Mucosa of rectum (tissue), 2 donors: ENCODE measurements around the gene CALCR.

Experiments
- H3K27ac ChIP-seq, 2 donors: one replicate each; pipeline ENCODE4 v1.7.0; 2013; ENCODE audit warnings: inconsistent platforms in 2 of 2, low read depth in 2 of 2, low read length in 2 of 2
- H3K27me3 ChIP-seq, 2 donors: one replicate each; pipeline ENCODE4 v1.7.0; 2013; ENCODE audit warnings: low read length in 2 of 2; ENCODE audit not compliant: control insufficient read depth in 2 of 2, insufficient read depth in 2 of 2
- H3K36me3 ChIP-seq, 2 donors: one replicate each; pipeline ENCODE4 v1.7.0; 2013; ENCODE audit warnings: low read length in 2 of 2; ENCODE audit not compliant: control insufficient read depth in 2 of 2, insufficient read depth in 2 of 2
- H3K4me1 ChIP-seq, 2 donors: one replicate each; pipeline ENCODE4 v1.7.0; 2013; ENCODE audit warnings: low read length in 2 of 2, mild to moderate bottlenecking in 1 of 2; ENCODE audit not compliant: control insufficient read depth in 2 of 2, insufficient read depth in 2 of 2
- H3K4me3 ChIP-seq, 2 donors: one replicate each; pipeline ENCODE4 v1.7.0; 2013; ENCODE audit warnings: low read length in 2 of 2
- H3K9ac ChIP-seq, 2 donors: one replicate each; pipeline ENCODE4 v1.7.0; 2013; ENCODE audit warnings: low read length in 2 of 2, low read depth in 1 of 2, mild to moderate bottlenecking in 1 of 2
- H3K9me3 ChIP-seq, 2 donors: one replicate each; pipeline ENCODE4 v1.7.0; 2013; ENCODE audit warnings: low read length in 2 of 2; ENCODE audit not compliant: control insufficient read depth in 2 of 2
- donor health status: healthy.
- donor health status: Normal muscosa, but diverticular disease.

Gene CALCR

DNA sequence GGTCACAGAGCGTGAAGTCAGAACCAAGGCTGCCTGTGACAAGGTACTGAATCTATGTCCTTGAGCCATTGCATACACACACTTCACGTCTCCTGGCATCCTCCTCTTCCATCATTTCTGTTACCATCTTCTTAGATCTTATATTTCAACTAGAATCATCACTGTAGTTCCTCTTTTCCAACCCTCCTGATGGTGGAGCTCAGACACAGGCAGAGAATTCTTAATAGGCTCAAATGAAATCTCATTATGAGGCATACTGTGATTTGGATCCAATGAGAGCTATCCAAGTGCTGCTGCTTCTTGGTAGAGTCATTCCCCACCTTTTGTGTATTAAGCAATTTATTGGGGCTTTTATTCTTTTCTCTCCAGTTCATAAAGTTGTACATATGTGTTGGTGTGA lies 113.2 kb downstream of the CALCR start:
- Histone ChIP-seq H3K9me3 (no peaks in the 10 kb centered on the region), H3K27me3 (no peaks in the 10 kb centered on the region), H3K4me1 (no peaks in the 10 kb centered on the region), H3K36me3 (no peaks in the 10 kb centered on the region), H3K4me3 (no peak overlapping the region), H3K9ac (no peak overlapping the region), H3K27ac (no peak overlapping the region)

DNA sequence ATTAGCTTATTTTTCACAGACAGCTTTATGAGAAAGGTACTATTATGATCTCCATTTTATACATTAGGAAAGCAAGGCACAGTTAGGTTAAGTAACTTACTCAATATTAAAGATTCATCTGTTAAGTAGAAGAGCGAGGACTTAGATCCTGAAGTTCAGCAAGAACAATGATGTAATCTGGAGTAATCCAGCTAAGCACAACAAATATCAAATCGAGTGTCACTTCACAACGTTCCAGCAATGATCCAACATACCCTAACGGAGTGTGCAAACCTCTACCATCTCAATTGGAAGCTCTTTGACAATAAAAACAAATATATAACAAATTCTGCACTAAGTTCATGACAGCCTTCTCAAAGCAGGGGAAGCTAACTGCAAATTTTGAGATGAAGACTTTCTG lies 121.3 kb downstream of the CALCR start:
- H3K27ac ChIP-seq: no peak overlapping the region
- H3K27me3 ChIP-seq: no peaks in the 10 kb centered on the region
- no peaks in the 10 kb centered on the region for H3K4me1 ChIP-seq
- H3K9ac ChIP-seq: no peak overlapping the region
- no peaks in the 10 kb centered on the region for H3K36me3 ChIP-seq
- H3K4me3 ChIP-seq: no peak overlapping the region
- H3K9me3 ChIP-seq: no peaks in the 10 kb centered on the region

DNA sequence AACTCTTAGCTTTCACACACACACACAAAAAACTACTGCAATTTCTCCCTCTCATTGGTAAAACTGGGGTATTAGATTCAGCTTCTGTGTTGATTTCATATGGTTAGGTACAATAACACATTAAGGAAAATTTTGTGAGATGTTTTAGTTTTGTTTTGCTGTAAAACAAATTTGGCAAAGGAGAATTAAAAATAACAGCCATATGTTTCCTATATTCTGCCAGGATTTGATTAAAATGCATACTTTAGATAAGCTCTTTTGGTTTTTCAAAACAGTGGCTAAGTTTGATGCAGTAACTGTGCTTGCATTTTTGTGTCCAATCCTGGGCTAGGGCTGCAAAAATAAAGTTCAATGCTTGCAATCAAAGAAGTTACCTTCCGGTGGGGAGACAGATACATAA lies 126.3 kb downstream of the CALCR start:
- Histone ChIP-seq H3K27ac (no peak overlapping the region), H3K27me3 (no peaks in the 10 kb centered on the region), H3K9me3 (no peaks in the 10 kb centered on the region), H3K4me3 (no peak overlapping the region), H3K9ac (no peak overlapping the region), H3K36me3 (no peaks in the 10 kb centered on the region), H3K4me1 (no peaks in the 10 kb centered on the region)

DNA sequence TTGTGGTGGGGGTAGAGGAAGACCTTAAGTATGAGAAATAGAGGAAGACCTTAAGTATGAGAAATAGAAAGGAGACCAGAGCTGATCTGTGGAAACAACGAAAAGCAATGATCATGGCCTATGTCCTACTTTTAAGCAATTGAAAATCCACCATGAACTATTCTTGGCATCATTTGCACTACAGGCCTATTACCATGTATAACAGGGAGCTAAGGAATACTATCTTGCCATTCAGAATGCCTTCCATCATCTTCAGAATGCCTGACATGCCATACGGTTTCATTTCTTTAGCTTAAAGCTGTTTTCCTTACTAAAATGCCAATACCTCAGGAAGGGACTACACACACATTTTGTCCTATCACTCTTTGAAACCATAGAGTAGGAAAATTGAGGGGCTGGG lies 127.0 kb downstream of the CALCR start:
- H3K4me3 ChIP-seq: no peak overlapping the region
- H3K27ac ChIP-seq: no peak overlapping the region
- no peaks in the 10 kb centered on the region for H3K4me1 ChIP-seq
- H3K9me3 ChIP-seq: no peaks in the 10 kb centered on the region
- H3K36me3 ChIP-seq: no peaks in the 10 kb centered on the region
- H3K9ac ChIP-seq: no peak overlapping the region
- H3K27me3 ChIP-seq: no peaks in the 10 kb centered on the region

DNA sequence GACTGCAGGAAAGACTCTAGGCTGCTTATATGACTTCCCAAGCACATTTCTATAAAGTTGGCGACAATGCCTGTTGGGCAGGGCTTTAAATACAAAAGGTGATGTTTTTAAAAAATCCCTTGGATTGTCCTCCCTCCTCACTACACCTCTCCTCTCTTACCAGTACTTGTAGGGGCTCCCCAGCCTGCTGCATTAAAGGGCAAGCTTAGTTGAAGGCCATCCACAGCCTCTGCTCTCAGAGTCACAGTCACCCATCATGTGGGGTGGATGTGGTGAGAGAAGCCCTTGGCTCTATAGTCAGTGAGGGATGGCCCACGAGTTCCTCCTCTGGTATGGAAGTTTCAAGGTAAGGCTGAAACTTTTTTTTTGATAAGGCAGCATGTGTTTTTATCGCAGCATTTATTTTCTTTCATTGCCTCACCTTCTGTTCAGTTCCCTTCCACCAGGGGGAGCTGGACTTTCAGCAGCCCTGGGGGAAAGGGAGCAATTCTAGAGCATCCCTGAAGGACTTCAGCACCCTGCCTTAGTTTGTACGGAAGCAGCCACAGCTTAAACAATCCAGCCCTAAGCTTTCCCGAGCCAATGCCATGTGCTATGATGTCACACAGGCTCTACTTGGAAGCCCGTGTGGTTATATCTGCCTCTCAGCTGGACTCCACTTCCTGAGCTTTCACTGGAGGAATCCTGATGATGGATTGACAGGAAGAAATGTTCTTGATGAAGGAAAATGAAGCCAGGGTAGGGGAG lies 131.9 kb downstream of the CALCR start:
- H3K27ac ChIP-seq: no peak overlapping the region
- no peak overlapping the region for H3K9ac ChIP-seq
- H3K4me3 ChIP-seq: no peak overlapping the region
- H3K36me3 ChIP-seq: no peaks in the 10 kb centered on the region
- H3K4me1 ChIP-seq: no peaks in the 10 kb centered on the region
- no peaks in the 10 kb centered on the region for H3K27me3 ChIP-seq
- H3K9me3 ChIP-seq: no peaks in the 10 kb centered on the region

DNA sequence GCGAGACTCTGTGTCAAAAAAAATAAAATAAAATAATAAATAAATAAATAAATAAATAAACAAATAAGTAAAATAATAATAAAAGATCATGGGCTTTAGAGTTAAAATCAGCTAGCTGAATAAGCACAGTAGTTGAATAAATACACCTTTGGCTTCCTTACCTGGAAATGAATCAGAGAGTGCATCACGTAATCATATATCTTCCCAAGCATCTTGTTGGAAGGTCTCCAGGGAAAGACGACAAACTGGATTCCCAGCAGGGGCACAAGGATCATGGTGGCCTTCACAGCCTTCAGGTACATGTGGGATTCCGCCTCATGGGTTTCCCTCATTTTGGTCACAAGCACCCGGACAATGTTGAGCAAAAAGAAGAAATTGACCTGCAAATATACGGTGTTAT lies 138.7 kb downstream of the CALCR start:
- H3K4me1 ChIP-seq: no peaks in the 10 kb centered on the region
- H3K4me3 ChIP-seq: no peak overlapping the region
- H3K9ac ChIP-seq: no peak overlapping the region
- H3K27ac ChIP-seq: no peak overlapping the region
- no peaks in the 10 kb centered on the region for H3K36me3 ChIP-seq
- H3K9me3 ChIP-seq: no peaks in the 10 kb centered on the region
- no peaks in the 10 kb centered on the region for H3K27me3 ChIP-seq

DNA sequence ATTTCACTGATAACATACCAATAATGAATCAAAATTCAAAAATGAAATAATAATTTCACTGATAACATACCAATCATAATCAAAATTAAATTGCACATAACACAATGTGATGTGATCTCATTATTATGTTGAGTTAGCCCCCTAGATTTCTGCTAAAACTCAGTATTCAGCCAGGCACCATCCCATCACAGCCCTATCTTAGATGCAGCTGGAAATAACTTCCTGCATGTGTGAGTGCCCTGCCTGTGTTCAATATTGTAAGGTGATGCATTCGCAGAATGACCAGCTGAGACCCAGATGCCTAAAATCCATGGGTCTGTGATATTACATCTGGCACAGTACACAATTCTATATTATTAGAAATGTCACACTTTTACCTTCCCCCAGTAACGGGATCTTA lies 142.4 kb downstream of the CALCR start:
- Histone ChIP-seq H3K27me3 (no peaks in the 10 kb centered on the region), H3K9ac (no peak overlapping the region), H3K27ac (no peak overlapping the region), H3K9me3 (no peaks in the 10 kb centered on the region), H3K4me1 (no peaks in the 10 kb centered on the region), H3K4me3 (no peak overlapping the region), H3K36me3 (no peaks in the 10 kb centered on the region)

DNA sequence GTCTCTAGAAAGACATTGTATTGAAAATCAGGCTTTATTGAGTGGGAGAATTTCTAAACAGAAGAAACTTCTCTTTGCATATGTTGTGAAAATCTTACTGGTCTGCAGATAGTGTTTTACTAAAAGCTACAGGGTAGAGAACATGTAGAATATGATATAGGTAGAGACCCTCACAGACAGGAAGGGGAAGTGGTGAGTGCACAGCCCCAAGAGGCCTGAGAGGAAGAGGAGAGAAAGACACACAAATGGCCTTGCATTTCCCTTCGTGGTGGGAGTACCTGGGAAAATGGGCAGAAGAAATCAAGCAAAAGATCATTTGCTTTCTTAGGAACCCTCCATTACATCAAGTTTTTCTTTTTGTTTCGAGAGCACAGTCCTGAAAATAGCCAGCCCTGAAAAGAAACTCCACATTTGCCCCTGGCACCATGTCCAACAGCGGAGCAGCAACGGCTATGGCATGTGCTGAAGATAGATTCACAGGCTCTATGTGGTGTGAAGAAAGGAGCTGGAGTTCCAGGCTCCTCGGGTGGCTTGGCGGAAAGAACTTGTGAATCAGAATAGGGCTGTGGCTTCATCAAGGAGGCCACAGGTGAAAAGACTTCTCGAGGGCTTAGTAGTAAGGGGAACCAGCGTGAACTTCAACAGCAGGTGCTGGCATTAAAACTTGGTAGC lies 143.5 kb downstream of the CALCR start:
- no peaks in the 10 kb centered on the region for H3K4me1 ChIP-seq
- H3K36me3 ChIP-seq: no peaks in the 10 kb centered on the region
- H3K9ac ChIP-seq: no peak overlapping the region
- no peaks in the 10 kb centered on the region for H3K27me3 ChIP-seq
- H3K27ac ChIP-seq: no peak overlapping the region
- H3K4me3 ChIP-seq: no peak overlapping the region
- H3K9me3 ChIP-seq: no peaks in the 10 kb centered on the region

DNA sequence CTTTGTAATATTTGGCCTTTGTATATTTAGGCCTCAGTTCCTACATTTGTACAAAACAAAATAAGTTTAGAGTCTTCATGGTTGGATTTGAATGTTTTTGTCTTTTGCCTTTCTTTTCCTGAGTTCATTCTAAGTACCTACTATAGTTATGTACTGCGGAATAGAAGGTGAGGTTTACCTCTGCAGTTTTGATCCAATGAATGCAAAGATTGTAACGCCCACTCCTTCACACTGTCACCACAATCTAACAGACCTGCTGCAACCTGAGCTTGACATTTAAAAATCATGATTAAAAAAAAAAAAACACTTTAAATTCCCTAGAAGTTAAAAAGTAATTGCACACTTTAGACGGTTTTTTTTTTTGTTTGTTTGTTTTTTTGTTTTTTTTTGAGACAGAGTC lies 145.0 kb downstream of the CALCR start:
- no peak overlapping the region for H3K9ac ChIP-seq
- H3K4me3 ChIP-seq: no peak overlapping the region
- no peaks in the 10 kb centered on the region for H3K4me1 ChIP-seq
- H3K36me3 ChIP-seq: no peaks in the 10 kb centered on the region
- H3K27ac ChIP-seq: no peak overlapping the region
- H3K27me3 ChIP-seq: no peaks in the 10 kb centered on the region
- H3K9me3 ChIP-seq: no peaks in the 10 kb centered on the region

DNA sequence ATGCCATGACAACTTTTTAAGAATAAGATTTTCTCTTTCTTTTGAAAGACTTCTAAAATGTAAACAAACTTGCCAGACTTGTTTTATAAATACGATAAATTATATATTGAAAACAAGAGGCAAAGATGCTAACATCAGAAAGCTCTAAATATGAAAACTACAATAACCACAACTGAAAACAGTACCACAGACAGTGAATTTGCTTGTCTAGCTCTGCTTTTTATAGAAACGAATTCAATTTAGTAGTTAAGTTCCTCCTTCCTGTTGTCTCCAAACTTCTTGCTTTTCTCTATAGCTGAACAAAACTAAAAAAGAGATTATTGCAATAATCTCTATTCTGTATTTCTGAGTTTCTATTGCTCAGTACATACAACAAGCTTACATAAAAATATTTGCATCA lies 147.4 kb downstream of the CALCR start:
- Histone ChIP-seq H3K27ac (no peak overlapping the region), H3K9ac (no peak overlapping the region), H3K9me3 (no peaks in the 10 kb centered on the region), H3K4me1 (no peaks in the 10 kb centered on the region), H3K4me3 (no peak overlapping the region), H3K27me3 (no peaks in the 10 kb centered on the region), H3K36me3 (no peaks in the 10 kb centered on the region)
